ENCODE data around the gene MAGI2. TPM values are rescaled to one million over a fixed set of nuclear protein-coding genes. Genes with fewer than 3 reads are reported as not detected.

The MAGI2 gene
- total and polyA plus RNA-seq, 2 donors (not counting 3 experiments of a cell fraction or from before 2014, with no cell fraction given): 0.28 to 6.0 TPM

DNA sequence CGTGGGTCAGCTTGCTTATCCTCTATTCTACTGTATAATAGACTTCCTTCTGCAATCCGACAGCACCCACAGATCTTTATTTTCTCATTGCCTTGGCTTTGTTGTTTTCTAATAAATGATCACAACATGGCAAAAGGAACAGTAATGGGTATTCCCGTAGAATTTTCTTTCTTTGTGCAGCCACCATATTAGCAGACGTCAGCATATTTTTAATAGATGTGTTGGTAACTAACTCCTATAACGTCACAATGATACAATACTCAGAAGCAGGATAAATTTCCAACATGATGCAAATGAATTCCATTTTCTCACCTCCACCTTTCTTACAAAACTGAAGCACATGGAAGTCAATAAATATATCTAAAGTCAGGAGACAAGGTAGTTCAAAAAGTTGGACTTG is 617.6 kb downstream of the MAGI2 start:
- intact Hi-C loops (cut with micrococcal nuclease): no loop called here
- H3K9me3 ChIP-seq (replicated peaks; ENCODE audit: control insufficient read depth, insufficient read depth, low read length): no peaks in the 10 kb centered on the region
- FAIRE-seq: no peak
- no peak overlapping the region for H3K4me3 ChIP-seq (replicated peaks in 1 of 3; ENCODE audit: insufficient read depth in 1 of 3, low read depth in 1 of 3, low read length in 3 of 3)
- no peaks in the 10 kb centered on the region for H3K36me3 ChIP-seq (ENCODE audit: control insufficient read depth in 2 of 2, extremely low read depth in 1 of 2, insufficient read depth in 2 of 2, low read length in 2 of 2)
- H3K9ac ChIP-seq (replicated peaks; ENCODE audit: extremely low read depth, insufficient read depth, low read length): no peak overlapping the region
- CTCF ChIA-PET: no interaction called here
- TF ChIP-seq, protein P1, sequence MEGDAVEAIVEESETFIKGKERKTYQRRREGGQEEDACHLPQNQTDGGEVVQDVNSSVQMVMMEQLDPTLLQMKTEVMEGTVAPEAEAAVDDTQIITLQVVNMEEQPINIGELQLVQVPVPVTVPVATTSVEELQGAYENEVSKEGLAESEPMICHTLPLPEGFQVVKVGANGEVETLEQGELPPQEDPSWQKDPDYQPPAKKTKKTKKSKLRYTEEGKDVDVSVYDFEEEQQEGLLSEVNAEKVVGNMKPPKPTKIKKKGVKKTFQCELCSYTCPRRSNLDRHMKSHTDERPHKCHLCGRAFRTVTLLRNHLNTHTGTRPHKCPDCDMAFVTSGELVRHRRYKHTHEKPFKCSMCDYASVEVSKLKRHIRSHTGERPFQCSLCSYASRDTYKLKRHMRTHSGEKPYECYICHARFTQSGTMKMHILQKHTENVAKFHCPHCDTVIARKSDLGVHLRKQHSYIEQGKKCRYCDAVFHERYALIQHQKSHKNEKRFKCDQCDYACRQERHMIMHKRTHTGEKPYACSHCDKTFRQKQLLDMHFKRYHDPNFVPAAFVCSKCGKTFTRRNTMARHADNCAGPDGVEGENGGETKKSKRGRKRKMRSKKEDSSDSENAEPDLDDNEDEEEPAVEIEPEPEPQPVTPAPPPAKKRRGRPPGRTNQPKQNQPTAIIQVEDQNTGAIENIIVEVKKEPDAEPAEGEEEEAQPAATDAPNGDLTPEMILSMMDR (IDR thresholded peaks at IDR 0.05; ENCODE audit: extremely low read depth in 1 of 2, insufficient read depth in 1 of 2, low read depth in 1 of 2, low read length in 2 of 2): no peak
- no peak for TF ChIP-seq MYC (IDR thresholded peaks at IDR 0.05; ENCODE audit: low read depth, low read length)
- TF ChIP-seq, protein P2, sequence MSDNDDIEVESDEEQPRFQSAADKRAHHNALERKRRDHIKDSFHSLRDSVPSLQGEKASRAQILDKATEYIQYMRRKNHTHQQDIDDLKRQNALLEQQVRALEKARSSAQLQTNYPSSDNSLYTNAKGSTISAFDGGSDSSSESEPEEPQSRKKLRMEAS (IDR thresholded peaks at IDR 0.05; ENCODE audit: insufficient read depth, insufficient read length): no peak
- TF ChIP-seq FOS (IDR thresholded peaks at IDR 0.05; ENCODE audit: borderline replicate concordance, insufficient read depth, low read length): no peak
- TF ChIP-seq JUN (IDR thresholded peaks at IDR 0.05; ENCODE audit: borderline replicate concordance, insufficient read depth, insufficient read length, low read depth): no peak
- H3K79me2 ChIP-seq (ENCODE audit: control insufficient read depth, insufficient read depth, low read length): no peaks in the 10 kb centered on the region
- no peak overlapping the region for H3K4me2 ChIP-seq (ENCODE audit: insufficient read depth, low read length)
- H3K4me1 ChIP-seq (ENCODE audit: control insufficient read depth, extremely low read depth, insufficient read depth, low read length): no peaks in the 10 kb centered on the region
- no peaks in the 10 kb centered on the region for H3K27me3 ChIP-seq (ENCODE audit: control insufficient read depth in 2 of 2, insufficient read depth in 2 of 2, low read length in 2 of 2)
- dilution Hi-C loops (cut with MboI; ENCODE audit: extremely low pct_ligation_motif_present, low sequenced_read_pairs): no loop called here
- no peak overlapping the region for H2AFZ ChIP-seq (ENCODE audit: low read depth, low read length)
- DNase-seq (ENCODE audit: low read depth, low spot score): no peak
- POLR2A ChIA-PET: no interaction called here
- H3K27ac ChIP-seq (ENCODE audit: insufficient read depth, low read depth, low read length): no peak overlapping the region
- H4K20me1 ChIP-seq (replicated peaks; ENCODE audit: control insufficient read depth, extremely low read depth, insufficient read depth, low read length): no peaks in the 10 kb centered on the region
- no peaks in the 10 kb centered on the region for H3K9me1 ChIP-seq (replicated peaks; ENCODE audit: control insufficient read depth, extremely low read depth, insufficient read depth, low read length)
- BruUV-seq (replicated peaks): no TSS peak

DNA sequence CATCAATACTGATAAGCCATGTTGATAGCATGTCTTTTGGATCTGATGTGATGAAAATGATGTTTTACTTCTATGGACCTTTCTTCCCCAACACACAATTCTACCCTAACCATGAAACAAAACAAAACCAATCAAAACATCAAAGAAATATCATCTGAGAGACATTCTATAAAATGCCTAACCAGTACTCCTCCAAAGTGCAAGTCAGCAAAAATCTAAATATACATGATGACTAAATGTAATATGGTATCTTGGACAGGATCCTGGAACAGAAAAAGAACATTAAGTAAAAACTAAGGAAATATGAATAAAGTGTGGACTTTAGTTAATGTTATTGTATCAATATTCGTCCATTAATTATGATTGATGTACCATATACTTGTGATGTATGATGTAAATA is 625.1 kb downstream of the MAGI2 start:
- no peak overlapping the region for H3K4me3 ChIP-seq (replicated peaks in 1 of 3; ENCODE audit: insufficient read depth in 1 of 3, low read depth in 1 of 3, low read length in 3 of 3)
- no TSS peak for BruUV-seq (replicated peaks)
- no peak overlapping the region for H3K4me2 ChIP-seq (ENCODE audit: insufficient read depth, low read length)
- dilution Hi-C loops (cut with MboI; ENCODE audit: extremely low pct_ligation_motif_present, low sequenced_read_pairs) (no loop called here), intact Hi-C loops (cut with micrococcal nuclease) (no loop called here)
- no peaks in the 10 kb centered on the region for H3K79me2 ChIP-seq (ENCODE audit: control insufficient read depth, insufficient read depth, low read length)
- no peaks in the 10 kb centered on the region for H3K36me3 ChIP-seq (ENCODE audit: control insufficient read depth in 2 of 2, extremely low read depth in 1 of 2, insufficient read depth in 2 of 2, low read length in 2 of 2)
- H3K4me1 ChIP-seq (ENCODE audit: control insufficient read depth, extremely low read depth, insufficient read depth, low read length): no peaks in the 10 kb centered on the region
- ChIA-PET POLR2A (no interaction called here), CTCF (no interaction called here)
- TF ChIP-seq GATA2 (IDR thresholded peaks at IDR 0.05; ENCODE audit: insufficient read depth, insufficient read length, low read depth, low read length): no peak
- no peak for TF ChIP-seq JUN (IDR thresholded peaks at IDR 0.05; ENCODE audit: borderline replicate concordance, insufficient read depth, insufficient read length, low read depth)
- no peak for TF ChIP-seq POLR2AphosphoS5 (IDR thresholded peaks at IDR 0.05; ENCODE audit: insufficient read depth, low read depth, low read length)
- TF ChIP-seq FOS (IDR thresholded peaks at IDR 0.05; ENCODE audit: borderline replicate concordance, insufficient read depth, low read length): no peak
- TF ChIP-seq, protein P2 (IDR thresholded peaks at IDR 0.05; ENCODE audit: insufficient read depth, insufficient read length): no peak
- TF ChIP-seq, protein P1 (IDR thresholded peaks at IDR 0.05; ENCODE audit: extremely low read depth in 1 of 2, insufficient read depth in 1 of 2, low read depth in 1 of 2, low read length in 2 of 2): no peak
- no peak for TF ChIP-seq POLR2A (IDR thresholded peaks at IDR 0.05; ENCODE audit: low read depth, low read length)
- TF ChIP-seq MYC (IDR thresholded peaks at IDR 0.05; ENCODE audit: low read depth, low read length): no peak
- no peak for FAIRE-seq
- no peaks in the 10 kb centered on the region for H3K9me3 ChIP-seq (replicated peaks; ENCODE audit: control insufficient read depth, insufficient read depth, low read length)
- no peak overlapping the region for H2AFZ ChIP-seq (ENCODE audit: low read depth, low read length)
- H3K9me1 ChIP-seq (replicated peaks; ENCODE audit: control insufficient read depth, extremely low read depth, insufficient read depth, low read length): no peaks in the 10 kb centered on the region
- no peak overlapping the region for H3K9ac ChIP-seq (replicated peaks; ENCODE audit: extremely low read depth, insufficient read depth, low read length)
- no peak for DNase-seq (ENCODE audit: low read depth, low spot score)
- no peak overlapping the region for H3K27ac ChIP-seq (ENCODE audit: insufficient read depth, low read depth, low read length)
- H3K27me3 ChIP-seq (ENCODE audit: control insufficient read depth in 2 of 2, insufficient read depth in 2 of 2, low read length in 2 of 2): no peaks in the 10 kb centered on the region
- no peaks in the 10 kb centered on the region for H4K20me1 ChIP-seq (replicated peaks; ENCODE audit: control insufficient read depth, extremely low read depth, insufficient read depth, low read length)
